Transverse colon (tissue), 4 donors: ENCODE results near the gene ACAP2.

Experiments
- EP300 ChIP-seq: sonication (generic); formaldehyde crosslinking; IDR thresholded peaks from one replicate; pipeline ENCODE4 v1.6.1; 2017; ENCODE audit warnings: antibody characterized with exemption, low read depth
- POLR2A ChIP-seq: fragments of 450-650 bp; IDR thresholded peaks from one replicate; pipeline ENCODE4 v1.6.1; 2016; ENCODE audit warnings: antibody characterized with exemption, mild to moderate bottlenecking, moderate library complexity
- POLR2AphosphoS5 ChIP-seq, 3 donors: sonication (generic); formaldehyde crosslinking; IDR thresholded peaks; one replicate each; pipeline ENCODE4 v1.6.1; 2016; ENCODE audit warnings: antibody characterized with exemption in 3 of 3
- TF ChIP-seq, protein P1 (sequence below), 5 experiments: fragments of 200-600 bp in 3 of 5; fragments of 450-650 bp in 2 of 5; sonication (generic) in 3 of 5; IDR thresholded peaks; 1 replicate in 2 of 5; 2 replicates in 3 of 5; pipeline ENCODE4 v1.5.1; 2016 to 2017; ENCODE audit warnings: antibody characterized with exemption in 5 of 5, inconsistent platforms in 3 of 5, mild to moderate bottlenecking in 2 of 5, moderate library complexity in 1 of 5

- TF ChIP-seq, protein P1, sequence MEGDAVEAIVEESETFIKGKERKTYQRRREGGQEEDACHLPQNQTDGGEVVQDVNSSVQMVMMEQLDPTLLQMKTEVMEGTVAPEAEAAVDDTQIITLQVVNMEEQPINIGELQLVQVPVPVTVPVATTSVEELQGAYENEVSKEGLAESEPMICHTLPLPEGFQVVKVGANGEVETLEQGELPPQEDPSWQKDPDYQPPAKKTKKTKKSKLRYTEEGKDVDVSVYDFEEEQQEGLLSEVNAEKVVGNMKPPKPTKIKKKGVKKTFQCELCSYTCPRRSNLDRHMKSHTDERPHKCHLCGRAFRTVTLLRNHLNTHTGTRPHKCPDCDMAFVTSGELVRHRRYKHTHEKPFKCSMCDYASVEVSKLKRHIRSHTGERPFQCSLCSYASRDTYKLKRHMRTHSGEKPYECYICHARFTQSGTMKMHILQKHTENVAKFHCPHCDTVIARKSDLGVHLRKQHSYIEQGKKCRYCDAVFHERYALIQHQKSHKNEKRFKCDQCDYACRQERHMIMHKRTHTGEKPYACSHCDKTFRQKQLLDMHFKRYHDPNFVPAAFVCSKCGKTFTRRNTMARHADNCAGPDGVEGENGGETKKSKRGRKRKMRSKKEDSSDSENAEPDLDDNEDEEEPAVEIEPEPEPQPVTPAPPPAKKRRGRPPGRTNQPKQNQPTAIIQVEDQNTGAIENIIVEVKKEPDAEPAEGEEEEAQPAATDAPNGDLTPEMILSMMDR (IDR thresholded peaks at IDR 0.05): no peak
- no peak for TF ChIP-seq POLR2A
- no peak for TF ChIP-seq EP300
- TF ChIP-seq POLR2AphosphoS5 (IDR thresholded peaks at IDR 0.05): no peak
Measured at GRCh38 chr3:195245531-195245951, 197.3 kb downstream of the ACAP2 start.
